GM18907 (cell line): ENCODE results near the gene ZFP42.
"Not testable (repeated sequence)": the region's sequence is repeated elsewhere in the genome, so short reads cannot be mapped to it uniquely, and the experiment has no call there.

Experiments
- ATAC-seq: cut with Tn5 transposase; IDR thresholded peaks from one replicate; pipeline ENCODE4 v1.9.1; 2021; ENCODE audit warnings: mild to moderate bottlenecking, moderate library complexity; ENCODE audit not compliant: unreplicated experiment

ZFP42 gene

GRCh38 chr4:187995322-187996207 is at the start of gene ZFP42:
Gene ZFP42 (plus strand): TSS chr4:187995771. CDS start chr4:188002808, 7,037 bp downstream.
- ATAC-seq, result no peak

GRCh38 chr4:187961171-187961570 is 34.4 kb upstream of the ZFP42 start:
- no peak for ATAC-seq

GRCh38 chr4:187961961-187962360 is 33.6 kb upstream of the ZFP42 start:
- no peak for ATAC-seq

GRCh38 chr4:187962926-187963325 is 32.6 kb upstream of the ZFP42 start:
- ATAC-seq, result no peak

- ATAC-seq, result no peak
Measured at GRCh38 chr4:187965726-187966125, 29.8 kb upstream of the ZFP42 start.

- ATAC-seq, result no peak
Measured at GRCh38 chr4:187972135-187972534, 23.4 kb upstream of the ZFP42 start.

- ATAC-seq, result no peak
Measured at GRCh38 chr4:187983746-187984145, 11.8 kb upstream of the ZFP42 start.

GRCh38 chr4:187992971-187993370 is 2.6 kb upstream of the ZFP42 start:
- no peak for ATAC-seq

GRCh38 chr4:187993827-187994226 is 1.7 kb upstream of the ZFP42 start:
- ATAC-seq, result no peak

GRCh38 chr4:187996502-187997177 is 1.1 kb downstream of the ZFP42 start:
- ATAC-seq, result no peak

- not testable (repeated sequence) for ATAC-seq
Measured at GRCh38 chr4:187997991-187998390, 2.4 kb downstream of the ZFP42 start.

- no peak for ATAC-seq
Measured at GRCh38 chr4:187999406-187999932, 3.9 kb downstream of the ZFP42 start.

GRCh38 chr4:188002323-188002722 is 6.8 kb downstream of the ZFP42 start:
- no peak for ATAC-seq

GRCh38 chr4:188002751-188003150 is 7.2 kb downstream of the ZFP42 start:
- no peak for ATAC-seq

- ATAC-seq, result no peak
Measured at GRCh38 chr4:188005561-188005960, 10.0 kb downstream of the ZFP42 start.

- no peak for ATAC-seq
Measured at GRCh38 chr4:188006285-188006848, 10.8 kb downstream of the ZFP42 start.

- ATAC-seq, result no peak
Measured at GRCh38 chr4:188008377-188008776, 12.8 kb downstream of the ZFP42 start.

- ATAC-seq, result no peak
Measured at GRCh38 chr4:188012426-188012945, 16.9 kb downstream of the ZFP42 start.

GRCh38 chr4:188015025-188015940 is 19.7 kb downstream of the ZFP42 start:
- no peak for ATAC-seq

- ATAC-seq, result no peak
Measured at GRCh38 chr4:188016754-188017153, 21.2 kb downstream of the ZFP42 start.
